HG02610 (cell line): ENCODE measurements around the gene EEA1.

Experiments
- ATAC-seq: cut with Tn5 transposase; IDR thresholded peaks from one replicate; pipeline ENCODE4 v1.9.1; 2021; ENCODE audit warnings: mild to moderate bottlenecking, moderate library complexity; ENCODE audit not compliant: unreplicated experiment

EEA1 gene

GRCh38 chr12:92890601-92891106 lies 38.4 kb downstream of the EEA1 start:
- ATAC-seq: no peak

GRCh38 chr12:92886131-92886530 lies 43.0 kb downstream of the EEA1 start:
- ATAC-seq: no peak

GRCh38 chr12:92879698-92880322 lies 49.3 kb downstream of the EEA1 start:
- ATAC-seq: no peak

GRCh38 chr12:92877904-92878303 lies 51.2 kb downstream of the EEA1 start:
- no peak for ATAC-seq

GRCh38 chr12:92876496-92876895 lies 52.6 kb downstream of the EEA1 start:
- ATAC-seq: no peak

GRCh38 chr12:92871116-92871515 lies 58.0 kb downstream of the EEA1 start:
- no peak for ATAC-seq

GRCh38 chr12:92866418-92866817 lies 62.7 kb downstream of the EEA1 start:
- ATAC-seq: no peak

- ATAC-seq: no peak
Observed at GRCh38 chr12:92863251-92863650, 65.8 kb downstream of the EEA1 start.

GRCh38 chr12:92861381-92861780 lies 67.7 kb downstream of the EEA1 start:
- no peak for ATAC-seq

- ATAC-seq: no peak
Observed at GRCh38 chr12:92860521-92860920, 68.6 kb downstream of the EEA1 start.

- ATAC-seq: no peak
Observed at GRCh38 chr12:92859650-92860386, 69.3 kb downstream of the EEA1 start.

GRCh38 chr12:92857818-92858217 lies 71.3 kb downstream of the EEA1 start:
- ATAC-seq: no peak

- ATAC-seq: no peak
Observed at GRCh38 chr12:92854344-92854743, 74.8 kb downstream of the EEA1 start.

GRCh38 chr12:92848740-92849139 lies 80.4 kb downstream of the EEA1 start:
- ATAC-seq: no peak

GRCh38 chr12:92847368-92847767 lies 81.7 kb downstream of the EEA1 start:
- ATAC-seq: no peak

- no peak for ATAC-seq
Observed at GRCh38 chr12:92845329-92845728, 83.8 kb downstream of the EEA1 start.

- ATAC-seq: no peak
Observed at GRCh38 chr12:92844151-92844763, 84.8 kb downstream of the EEA1 start.

- no peak for ATAC-seq
Observed at GRCh38 chr12:92829686-92830282, 99.3 kb downstream of the EEA1 start.

GRCh38 chr12:92828565-92828964 lies 100.5 kb downstream of the EEA1 start:
- no peak for ATAC-seq

- no peak for ATAC-seq
Observed at GRCh38 chr12:92827836-92828431, 101.2 kb downstream of the EEA1 start.

GRCh38 chr12:92821142-92821541 lies 108.0 kb downstream of the EEA1 start:
- ATAC-seq: no peak
